B cell (primary cell): ENCODE data around the gene PPP1R12B.
"Not testable (repeated sequence)": the region's sequence is repeated elsewhere in the genome, so short reads cannot be mapped to it uniquely, and the experiment has no call there.

Experiments
- EZH2 ChIP-seq: IDR thresholded peaks from 2 replicates; pipeline ENCODE4 v1.6.1; 2012; ENCODE audit warnings: borderline replicate concordance, low read depth, mild to moderate bottlenecking, moderate library complexity, low read length; ENCODE audit not compliant: insufficient read depth, poor library complexity, severe bottlenecking
- TF ChIP-seq, protein P1 (sequence below): fragments of 200-600 bp; IDR thresholded peaks from one replicate; pipeline ENCODE4 v1.8.0; 2022; ENCODE audit warnings: antibody characterized with exemption, mild to moderate bottlenecking

- TF ChIP-seq, protein P1, sequence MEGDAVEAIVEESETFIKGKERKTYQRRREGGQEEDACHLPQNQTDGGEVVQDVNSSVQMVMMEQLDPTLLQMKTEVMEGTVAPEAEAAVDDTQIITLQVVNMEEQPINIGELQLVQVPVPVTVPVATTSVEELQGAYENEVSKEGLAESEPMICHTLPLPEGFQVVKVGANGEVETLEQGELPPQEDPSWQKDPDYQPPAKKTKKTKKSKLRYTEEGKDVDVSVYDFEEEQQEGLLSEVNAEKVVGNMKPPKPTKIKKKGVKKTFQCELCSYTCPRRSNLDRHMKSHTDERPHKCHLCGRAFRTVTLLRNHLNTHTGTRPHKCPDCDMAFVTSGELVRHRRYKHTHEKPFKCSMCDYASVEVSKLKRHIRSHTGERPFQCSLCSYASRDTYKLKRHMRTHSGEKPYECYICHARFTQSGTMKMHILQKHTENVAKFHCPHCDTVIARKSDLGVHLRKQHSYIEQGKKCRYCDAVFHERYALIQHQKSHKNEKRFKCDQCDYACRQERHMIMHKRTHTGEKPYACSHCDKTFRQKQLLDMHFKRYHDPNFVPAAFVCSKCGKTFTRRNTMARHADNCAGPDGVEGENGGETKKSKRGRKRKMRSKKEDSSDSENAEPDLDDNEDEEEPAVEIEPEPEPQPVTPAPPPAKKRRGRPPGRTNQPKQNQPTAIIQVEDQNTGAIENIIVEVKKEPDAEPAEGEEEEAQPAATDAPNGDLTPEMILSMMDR = not testable (repeated sequence)
- not testable (repeated sequence) for TF ChIP-seq EZH2
These were observed 111.1 kb downstream of the PPP1R12B start for GRCh38 chr1:202459470-202460142.
